ENCODE results near the gene RHNO1.

The RHNO1 gene

DNA sequence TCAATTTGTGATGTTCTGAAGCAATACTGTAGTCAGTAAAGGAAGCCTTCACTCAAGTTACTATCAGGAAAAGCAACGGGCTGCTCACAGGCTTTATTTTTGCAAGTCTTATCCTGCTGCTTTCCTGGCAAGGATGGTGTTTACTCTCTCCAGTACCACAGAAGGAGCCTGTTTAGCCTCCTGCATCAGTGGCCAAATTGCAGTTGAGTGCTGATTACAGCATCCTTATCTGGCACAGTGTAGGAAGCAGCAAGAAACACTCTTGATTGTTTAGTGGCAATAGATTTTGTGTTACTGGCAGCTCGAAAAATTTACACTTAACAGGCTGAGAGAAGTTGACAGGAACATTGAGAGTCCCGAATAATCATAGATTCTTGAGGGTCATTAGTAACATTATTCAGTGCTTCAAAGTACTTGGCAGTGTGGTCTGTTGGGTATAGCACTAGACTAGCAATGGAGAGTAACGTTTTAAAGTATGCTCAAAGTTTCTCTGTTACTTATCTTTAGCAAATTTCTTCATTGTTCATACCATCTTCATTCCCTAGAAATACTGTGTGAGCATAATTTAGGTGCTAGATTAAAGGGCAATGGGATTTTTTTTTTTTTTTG lies 25.4 kb downstream of the RHNO1 start:
- Histone ChIP-seq H3K9ac (ENCODE audit: low read depth, low read length) (no peak overlapping the region), H3K36me3 (ENCODE audit: insufficient read depth, low read length) (no peaks in the 10 kb centered on the region), H3K9me3 (ENCODE audit: control insufficient read depth, insufficient read depth, low read length) (no peaks in the 10 kb centered on the region), H3K4me1 (ENCODE audit: insufficient read depth, low read length) (peaks cover 7% of the 10 kb centered on the region; the same call in 1 of the 2 replicates)

GRCh38 chr12:2904260-2904659 lies 27.2 kb downstream of the RHNO1 start:
- peaks cover 10% of the 10 kb centered on the region for H3K4me1 ChIP-seq (ENCODE audit: insufficient read depth, low read length)
- H3K9me3 ChIP-seq (ENCODE audit: control insufficient read depth, insufficient read depth, low read length), result no peaks in the 10 kb centered on the region
- H3K9ac ChIP-seq (ENCODE audit: low read depth, low read length), result no peak overlapping the region
- no peaks in the 10 kb centered on the region for H3K36me3 ChIP-seq (ENCODE audit: insufficient read depth, low read length)

DNA sequence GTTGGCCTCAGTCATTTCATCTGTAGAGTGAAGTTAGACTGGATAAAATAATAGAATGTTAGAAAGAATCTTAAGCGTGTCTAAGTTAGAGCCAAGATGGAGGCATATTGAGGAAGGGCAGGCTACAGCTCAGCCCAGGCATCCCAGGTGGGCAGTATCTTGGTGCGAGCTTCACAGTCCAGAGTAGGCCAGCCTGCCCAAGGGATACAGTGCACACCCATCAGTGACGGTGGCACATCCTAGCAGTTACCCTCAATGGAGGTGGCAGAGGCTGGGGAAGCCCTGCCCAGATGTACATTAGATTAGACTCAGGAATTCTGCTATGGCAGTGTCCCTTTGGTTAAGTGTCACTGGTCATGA lies 35.2 kb downstream of the RHNO1 start:
- H3K9ac ChIP-seq (ENCODE audit: low read depth, low read length), result no peak overlapping the region
- no peaks in the 10 kb centered on the region for H3K9me3 ChIP-seq (ENCODE audit: control insufficient read depth, insufficient read depth, low read length)
- no peaks in the 10 kb centered on the region for H3K36me3 ChIP-seq (ENCODE audit: insufficient read depth, low read length)
- peaks cover 12% of the 10 kb centered on the region for H3K4me1 ChIP-seq (ENCODE audit: insufficient read depth, low read length)

DNA sequence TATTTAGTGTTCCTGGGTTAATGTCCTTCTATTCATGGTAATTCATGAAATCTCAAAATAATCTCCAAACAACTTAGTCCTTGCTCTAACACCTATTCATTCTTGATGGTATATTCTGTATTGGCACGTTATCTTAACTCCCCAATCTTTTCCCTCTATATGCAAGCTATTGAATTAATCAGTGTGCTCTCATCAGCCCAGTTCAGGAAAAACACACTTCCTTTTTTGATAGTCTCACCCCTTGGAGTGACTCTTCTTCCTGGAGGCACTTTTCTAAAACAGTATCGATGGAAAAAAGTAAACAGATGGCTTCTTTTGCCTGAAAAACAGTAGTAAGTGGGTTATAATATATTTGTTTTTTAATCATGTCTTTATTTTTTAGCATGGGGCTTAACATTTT lies 42.2 kb downstream of the RHNO1 start:
- no peak overlapping the region for H3K9ac ChIP-seq (ENCODE audit: low read depth, low read length)
- H3K4me1 ChIP-seq (ENCODE audit: insufficient read depth, low read length), result peaks cover 16% of the 10 kb centered on the region
- H3K9me3 ChIP-seq (ENCODE audit: control insufficient read depth, insufficient read depth, low read length), result no peaks in the 10 kb centered on the region
- peaks cover 8% of the 10 kb centered on the region for H3K36me3 ChIP-seq (ENCODE audit: insufficient read depth, low read length)

DNA sequence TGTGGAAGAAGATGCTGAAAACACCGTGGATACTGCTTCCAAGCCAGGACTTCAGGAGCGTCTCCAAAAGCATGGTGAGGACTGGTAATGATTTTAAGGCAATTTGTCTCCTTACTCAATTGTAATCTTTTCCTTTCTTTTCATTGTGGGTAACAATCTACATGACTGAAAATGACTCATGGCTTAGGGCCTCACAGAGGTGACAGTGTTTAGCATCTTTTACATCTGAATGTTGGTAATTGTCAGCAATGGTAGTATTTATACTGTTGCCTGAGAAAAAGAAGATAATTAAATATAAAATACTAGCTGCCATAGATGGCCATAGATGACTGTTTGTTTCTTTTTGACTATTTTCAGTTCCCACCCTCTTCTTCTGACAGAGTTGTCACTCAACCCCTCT lies 45.3 kb downstream of the RHNO1 start:
- Histone ChIP-seq H3K9me3 (ENCODE audit: control insufficient read depth, insufficient read depth, low read length) (no peaks in the 10 kb centered on the region), H3K36me3 (ENCODE audit: insufficient read depth, low read length) (peaks cover 9% of the 10 kb centered on the region), H3K9ac (ENCODE audit: low read depth, low read length) (no peak overlapping the region), H3K4me1 (ENCODE audit: insufficient read depth, low read length) (peaks cover 16% of the 10 kb centered on the region)

DNA sequence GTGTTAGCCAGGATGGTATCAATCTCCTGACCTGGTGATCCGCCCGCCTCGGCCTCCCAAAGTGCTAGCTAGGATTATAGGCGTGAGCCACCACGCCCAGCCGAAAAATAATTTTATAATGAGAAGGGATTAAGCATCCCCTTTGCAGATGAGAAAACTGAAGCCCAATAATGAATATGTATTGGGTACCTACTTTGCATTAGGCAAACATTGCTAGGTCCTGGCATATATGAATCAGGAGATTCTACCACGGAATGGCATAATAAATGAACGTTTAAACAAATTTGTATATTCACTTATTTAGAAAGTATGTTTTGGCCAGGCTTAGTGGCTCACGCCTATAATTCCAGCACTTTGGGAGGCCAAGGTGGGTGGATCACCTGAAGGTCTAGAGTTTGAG lies 46.0 kb downstream of the RHNO1 start:
- H3K36me3 ChIP-seq (ENCODE audit: insufficient read depth, low read length), result peaks cover 9% of the 10 kb centered on the region
- no peaks in the 10 kb centered on the region for H3K9me3 ChIP-seq (ENCODE audit: control insufficient read depth, insufficient read depth, low read length)
- no peak overlapping the region for H3K9ac ChIP-seq (ENCODE audit: low read depth, low read length)
- peaks cover 16% of the 10 kb centered on the region for H3K4me1 ChIP-seq (ENCODE audit: insufficient read depth, low read length)

GRCh38 chr12:2924019-2924418 lies 47.0 kb downstream of the RHNO1 start:
- Histone ChIP-seq H3K4me1 (ENCODE audit: insufficient read depth, low read length) (peaks cover 16% of the 10 kb centered on the region), H3K36me3 (ENCODE audit: insufficient read depth, low read length) (peaks cover 9% of the 10 kb centered on the region), H3K9me3 (ENCODE audit: control insufficient read depth, insufficient read depth, low read length) (no peaks in the 10 kb centered on the region), H3K9ac (ENCODE audit: low read depth, low read length) (no peak overlapping the region)

DNA sequence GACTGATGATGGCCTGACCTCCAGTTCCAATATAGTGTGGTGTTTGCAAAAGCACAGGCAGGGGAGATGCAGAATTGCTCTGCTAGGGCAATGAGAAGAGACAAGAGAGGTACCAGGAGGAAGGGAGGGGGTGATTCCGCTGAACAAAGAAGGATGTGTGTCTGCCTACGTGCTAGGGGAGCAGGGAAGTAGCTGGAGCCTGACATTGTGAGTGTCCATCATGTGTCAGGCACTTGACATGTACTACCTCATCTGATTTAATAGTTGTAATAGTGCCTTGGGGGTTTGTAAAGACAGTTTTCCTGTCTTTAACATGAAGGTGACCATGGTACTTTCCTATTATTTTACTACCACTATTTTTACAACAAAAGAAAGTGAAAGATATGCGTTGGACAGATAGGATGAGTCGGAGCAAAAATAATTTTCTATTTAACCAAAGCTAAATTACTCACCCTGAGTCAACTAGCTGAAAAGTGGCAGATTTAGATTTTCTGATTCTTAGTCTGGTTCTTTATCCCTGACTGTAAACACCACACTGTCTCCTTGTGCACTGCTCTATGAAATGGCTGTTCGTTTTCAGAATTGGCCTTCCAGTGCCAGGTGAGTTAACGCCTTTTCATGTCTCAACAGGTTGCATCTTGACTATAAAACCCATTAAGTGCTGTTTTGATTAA lies 48.4 kb downstream of the RHNO1 start:
- Histone ChIP-seq H3K4me1 (ENCODE audit: insufficient read depth, low read length) (peaks cover 16% of the 10 kb centered on the region), H3K36me3 (ENCODE audit: insufficient read depth, low read length) (peaks cover 9% of the 10 kb centered on the region), H3K9me3 (ENCODE audit: control insufficient read depth, insufficient read depth, low read length) (no peaks in the 10 kb centered on the region), H3K9ac (ENCODE audit: low read depth, low read length) (no peak overlapping the region)

DNA sequence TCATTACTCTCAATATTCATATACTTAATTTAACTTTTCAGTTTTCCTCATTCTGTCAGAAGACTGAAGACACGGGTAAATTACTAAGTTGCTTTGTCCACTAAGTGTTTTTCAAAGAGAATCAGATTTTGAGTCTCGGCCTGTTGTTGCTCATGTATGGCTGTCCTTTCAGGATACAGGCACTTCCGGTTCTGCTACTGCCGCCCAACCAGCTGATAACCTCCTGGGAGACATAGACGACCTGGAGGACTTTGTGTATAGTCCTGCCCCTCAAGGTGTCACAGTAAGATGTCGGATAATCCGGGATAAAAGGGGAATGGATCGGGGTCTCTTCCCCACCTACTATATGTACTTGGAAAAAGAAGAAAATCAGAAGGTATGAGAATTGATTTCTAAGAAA lies 53.8 kb downstream of the RHNO1 start:
- H3K36me3 ChIP-seq (ENCODE audit: insufficient read depth, low read length), result no peaks in the 10 kb centered on the region; the same call in 1 of the 2 replicates
- no peak overlapping the region for H3K9ac ChIP-seq (ENCODE audit: low read depth, low read length)
- H3K9me3 ChIP-seq (ENCODE audit: control insufficient read depth, insufficient read depth, low read length), result no peaks in the 10 kb centered on the region
- no peaks in the 10 kb centered on the region for H3K4me1 ChIP-seq (ENCODE audit: insufficient read depth, low read length)

- Histone ChIP-seq H3K4me1 (ENCODE audit: insufficient read depth, low read length) (no peaks in the 10 kb centered on the region), H3K9me3 (ENCODE audit: control insufficient read depth, insufficient read depth, low read length) (no peaks in the 10 kb centered on the region), H3K9ac (ENCODE audit: low read depth, low read length) (no peak overlapping the region), H3K36me3 (ENCODE audit: insufficient read depth, low read length) (no peaks in the 10 kb centered on the region; the same call in 1 of the 2 replicates)
Observed at GRCh38 chr12:2933586-2933985, 56.6 kb downstream of the RHNO1 start.

- no peak overlapping the region for H3K9ac ChIP-seq (ENCODE audit: low read depth, low read length)
- no peaks in the 10 kb centered on the region for H3K9me3 ChIP-seq (ENCODE audit: control insufficient read depth, insufficient read depth, low read length)
- no peaks in the 10 kb centered on the region; the same call in 1 of the 2 replicates for H3K36me3 ChIP-seq (ENCODE audit: insufficient read depth, low read length)
- H3K4me1 ChIP-seq (ENCODE audit: insufficient read depth, low read length), result no peaks in the 10 kb centered on the region
Observed at GRCh38 chr12:2934371-2934770, 57.3 kb downstream of the RHNO1 start.

DNA sequence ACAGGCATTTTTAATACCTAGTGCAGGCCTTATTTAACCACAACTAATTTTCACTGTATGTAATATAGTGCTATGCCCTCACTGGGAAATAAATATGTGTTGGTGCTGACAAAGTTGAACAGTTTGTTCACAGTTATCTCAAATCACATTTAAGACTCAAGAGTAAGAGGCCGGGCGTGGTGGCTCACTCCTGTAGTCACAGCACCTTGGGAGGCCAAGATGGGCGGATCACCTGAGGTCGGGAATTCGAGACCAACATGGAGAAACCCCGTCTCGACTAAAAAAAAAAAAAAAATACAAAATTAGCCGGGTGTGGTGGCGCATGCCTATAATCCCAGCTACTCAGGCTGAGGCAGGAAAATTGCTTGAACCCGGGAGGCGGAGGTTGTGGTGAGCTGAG lies 59.3 kb downstream of the RHNO1 start:
- H3K4me1 ChIP-seq (ENCODE audit: insufficient read depth, low read length), result no peaks in the 10 kb centered on the region
- H3K36me3 ChIP-seq (ENCODE audit: insufficient read depth, low read length), result peaks cover 4% of the 10 kb centered on the region; the same call in 1 of the 2 replicates
- H3K9ac ChIP-seq (ENCODE audit: low read depth, low read length), result no peak overlapping the region
- no peaks in the 10 kb centered on the region for H3K9me3 ChIP-seq (ENCODE audit: control insufficient read depth, insufficient read depth, low read length)

DNA sequence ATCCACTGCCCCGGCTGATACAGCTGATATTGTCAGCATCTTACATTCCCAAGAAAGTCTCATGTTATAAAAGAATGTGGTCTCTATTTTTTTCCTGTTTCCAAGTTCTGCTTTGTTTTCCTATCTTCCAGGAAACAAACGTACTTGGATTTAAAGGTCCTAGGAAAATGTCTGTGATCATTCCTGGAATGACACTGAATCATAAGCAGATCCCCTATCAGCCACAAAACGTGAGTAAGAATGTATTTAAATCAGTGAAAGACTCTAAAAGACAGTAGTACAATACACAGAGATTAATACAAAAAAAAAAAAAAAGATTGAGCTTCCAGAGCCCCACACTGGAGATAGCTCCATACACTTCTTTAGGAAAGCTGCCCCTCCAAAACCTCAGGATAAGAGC lies 60.5 kb downstream of the RHNO1 start:
- H3K9me3 ChIP-seq (ENCODE audit: control insufficient read depth, insufficient read depth, low read length), result no peaks in the 10 kb centered on the region
- H3K4me1 ChIP-seq (ENCODE audit: insufficient read depth, low read length), result no peaks in the 10 kb centered on the region
- no peak overlapping the region for H3K9ac ChIP-seq (ENCODE audit: low read depth, low read length)
- H3K36me3 ChIP-seq (ENCODE audit: insufficient read depth, low read length), result peaks cover 4% of the 10 kb centered on the region; the same call in 1 of the 2 replicates
